ENCODE measurements around the gene TUBB2B. TPM values are rescaled to one million over a fixed set of nuclear protein-coding genes. Genes with fewer than 3 reads are reported as not detected.

Gene TUBB2B
- total RNA-seq, 6 donors from 2014 or later: 0.67 to 4.1 (median 1.7) TPM; not detected in 1

DNA sequence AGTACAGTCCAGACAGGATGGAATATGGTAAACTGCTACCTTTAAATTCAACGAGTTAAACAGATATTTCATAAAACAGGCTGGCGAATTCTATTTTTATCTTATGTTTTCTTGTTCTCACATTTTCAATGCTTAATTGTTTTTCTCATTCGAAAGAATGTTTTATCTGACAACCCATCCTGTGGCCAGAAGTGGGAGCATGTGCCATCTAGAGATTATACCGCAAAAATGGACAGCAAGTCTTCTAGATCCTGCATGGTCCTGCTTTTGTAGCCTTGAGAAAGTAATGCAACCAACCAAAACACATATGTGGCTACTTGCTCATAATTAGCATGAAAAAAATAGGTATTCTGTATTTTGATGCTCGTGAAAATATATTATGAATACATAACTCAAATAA, 30.7 kb downstream of the TUBB2B start:
- H3K27me3 ChIP-seq: no peaks in the 10 kb centered on the region
- 74 to 81% methylated on average over 5 of the region's 5 CpGs for WGBS, 2 donors
- TF ChIP-seq POLR2AphosphoS5 (IDR thresholded peaks at IDR 0.05): no peak
- no peak for TF ChIP-seq POLR2A (IDR thresholded peaks at IDR 0.05)
- TF ChIP-seq, protein P1, sequence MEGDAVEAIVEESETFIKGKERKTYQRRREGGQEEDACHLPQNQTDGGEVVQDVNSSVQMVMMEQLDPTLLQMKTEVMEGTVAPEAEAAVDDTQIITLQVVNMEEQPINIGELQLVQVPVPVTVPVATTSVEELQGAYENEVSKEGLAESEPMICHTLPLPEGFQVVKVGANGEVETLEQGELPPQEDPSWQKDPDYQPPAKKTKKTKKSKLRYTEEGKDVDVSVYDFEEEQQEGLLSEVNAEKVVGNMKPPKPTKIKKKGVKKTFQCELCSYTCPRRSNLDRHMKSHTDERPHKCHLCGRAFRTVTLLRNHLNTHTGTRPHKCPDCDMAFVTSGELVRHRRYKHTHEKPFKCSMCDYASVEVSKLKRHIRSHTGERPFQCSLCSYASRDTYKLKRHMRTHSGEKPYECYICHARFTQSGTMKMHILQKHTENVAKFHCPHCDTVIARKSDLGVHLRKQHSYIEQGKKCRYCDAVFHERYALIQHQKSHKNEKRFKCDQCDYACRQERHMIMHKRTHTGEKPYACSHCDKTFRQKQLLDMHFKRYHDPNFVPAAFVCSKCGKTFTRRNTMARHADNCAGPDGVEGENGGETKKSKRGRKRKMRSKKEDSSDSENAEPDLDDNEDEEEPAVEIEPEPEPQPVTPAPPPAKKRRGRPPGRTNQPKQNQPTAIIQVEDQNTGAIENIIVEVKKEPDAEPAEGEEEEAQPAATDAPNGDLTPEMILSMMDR (IDR thresholded peaks at IDR 0.05): no peak

DNA sequence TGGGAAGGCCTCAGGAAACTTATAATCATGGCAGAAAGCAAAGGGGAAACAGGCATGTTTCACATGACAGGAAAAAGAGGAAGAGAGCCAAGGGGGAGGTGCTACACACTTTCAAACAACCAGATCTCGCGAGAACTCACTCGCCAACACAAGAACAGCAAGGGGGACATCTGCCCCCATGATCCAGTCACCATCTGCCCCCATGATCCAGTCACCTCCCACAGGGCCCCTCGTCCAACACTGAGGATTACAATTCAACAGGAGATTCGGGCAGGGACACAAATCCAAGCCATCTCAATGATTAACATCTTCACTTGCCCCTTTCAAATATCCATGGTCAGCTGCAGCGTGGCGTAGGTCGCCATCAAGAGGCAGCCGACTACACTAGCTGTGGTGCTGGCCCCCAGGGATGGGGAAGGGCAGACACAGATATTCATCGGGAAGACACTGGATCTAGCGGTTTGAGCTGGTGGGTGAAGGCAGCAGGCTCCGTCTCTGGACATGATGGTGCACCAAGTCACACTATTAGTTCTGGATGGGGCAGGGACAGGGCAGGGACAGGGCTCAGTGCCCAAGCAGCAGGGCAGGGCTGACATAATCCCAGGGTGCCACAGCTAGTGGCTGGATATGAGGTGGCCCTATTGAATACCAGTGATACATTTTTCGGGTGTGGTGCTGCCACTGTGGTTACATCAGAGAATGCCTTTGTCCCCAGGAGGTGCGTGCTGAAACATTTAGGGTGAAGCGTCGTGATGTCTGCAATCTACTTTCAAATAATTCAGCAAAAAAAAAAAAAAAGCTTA, 31.6 kb downstream of the TUBB2B start:
- 77 to 81% methylated on average over 16 of the region's 16 CpGs for WGBS, 2 donors
- H3K4me3 ChIP-seq: no peak overlapping the region
- no peaks in the 10 kb centered on the region for H3K36me3 ChIP-seq
- ATAC-seq (ENCODE audit: low FRiP score in 2 of 2) (no peak), DNase-seq (no peak)
- no peaks in the 10 kb centered on the region for H3K9me3 ChIP-seq
- TF ChIP-seq, protein P1 (IDR thresholded peaks at IDR 0.05): no peak
- TF ChIP-seq POLR2AphosphoS5 (IDR thresholded peaks at IDR 0.05) (no peak), POLR2A (IDR thresholded peaks at IDR 0.05) (no peak), EP300 (IDR thresholded peaks at IDR 0.05) (no peak)
- no peak overlapping the region for H3K27ac ChIP-seq
- no peaks in the 10 kb centered on the region for H3K27me3 ChIP-seq
- no peaks in the 10 kb centered on the region for H3K4me1 ChIP-seq

More for the DNA sequence above, 30.7 kb downstream of the TUBB2B start:
- ATAC-seq (ENCODE audit: low FRiP score in 2 of 2) (no peak), DNase-seq (no peak)
- Histone ChIP-seq H3K27ac (no peak overlapping the region), H3K4me1 (no peaks in the 10 kb centered on the region), H3K9me3 (no peaks in the 10 kb centered on the region), H3K36me3 (no peaks in the 10 kb centered on the region), H3K4me3 (no peak overlapping the region)

DNA sequence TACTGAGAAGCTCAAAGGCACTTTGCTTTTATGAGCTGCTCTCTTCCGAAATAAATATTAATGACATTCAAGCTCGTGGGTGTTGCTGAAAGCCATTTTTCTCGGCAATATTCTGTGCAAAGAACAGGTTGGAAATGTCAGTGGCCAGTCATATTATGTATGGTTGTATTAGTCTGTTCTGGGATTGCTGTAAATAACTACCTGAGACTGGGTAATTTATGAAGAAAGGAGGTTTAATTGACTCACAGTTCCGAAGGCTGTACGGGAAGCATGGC, 32.1 kb downstream of the TUBB2B start:
- no peak for TF ChIP-seq POLR2AphosphoS5 (IDR thresholded peaks at IDR 0.05)
- TF ChIP-seq, protein P1 (IDR thresholded peaks at IDR 0.05): no peak
- no peak for TF ChIP-seq POLR2A (IDR thresholded peaks at IDR 0.05)
- TF ChIP-seq EP300 (IDR thresholded peaks at IDR 0.05): no peak
- no peaks in the 10 kb centered on the region for H3K9me3 ChIP-seq
- no peaks in the 10 kb centered on the region for H3K36me3 ChIP-seq
- no peak overlapping the region for H3K27ac ChIP-seq
- 82 to 85% methylated on average over 5 of the region's 5 CpGs for WGBS, 2 donors
- no peak overlapping the region for H3K4me3 ChIP-seq
- no peaks in the 10 kb centered on the region for H3K27me3 ChIP-seq
- no peak for ATAC-seq (ENCODE audit: low FRiP score in 2 of 2)
- H3K4me1 ChIP-seq: no peaks in the 10 kb centered on the region
- DNase-seq: no peak

DNA sequence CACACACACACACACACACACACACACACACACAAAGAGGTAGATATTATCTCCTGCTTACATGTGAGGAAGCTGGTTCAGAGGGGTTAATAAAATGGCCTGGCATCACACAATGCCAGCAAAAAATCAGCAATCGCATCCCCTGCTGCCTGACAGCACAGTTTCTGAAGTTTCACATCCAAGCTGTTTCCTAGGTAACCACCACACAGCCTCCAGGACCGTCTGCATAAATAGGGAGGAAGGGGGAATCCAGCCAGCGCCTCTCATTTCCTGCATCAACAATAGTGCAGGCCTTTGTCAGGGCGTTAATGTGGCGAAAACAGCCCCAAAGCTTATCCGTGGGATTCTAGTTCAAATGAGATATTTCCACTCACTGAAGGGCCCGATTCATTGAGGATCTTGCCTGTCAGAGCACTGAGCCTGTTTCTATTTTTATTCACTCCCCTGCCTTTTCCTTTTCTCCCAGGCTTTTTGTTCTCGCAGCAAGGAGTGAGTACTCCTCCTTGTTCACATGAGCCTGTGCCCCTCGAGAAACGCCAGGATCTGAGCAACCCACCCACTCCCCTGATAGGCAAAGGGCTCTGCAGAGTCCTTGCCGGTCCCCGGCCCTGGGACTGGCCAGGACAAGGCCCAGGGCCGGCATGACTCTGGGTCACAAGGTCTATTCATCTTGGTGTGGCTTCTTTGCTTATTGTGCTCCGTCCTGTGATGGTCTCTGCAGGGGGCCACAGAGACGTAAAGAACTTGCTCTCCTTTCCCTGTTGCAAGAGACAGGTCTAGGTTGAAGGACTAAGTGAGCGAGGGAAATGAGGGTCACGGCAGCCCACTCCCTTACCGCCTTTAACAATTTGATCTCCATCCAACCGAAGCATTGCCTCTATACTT, 32.7 kb downstream of the TUBB2B start:
- ATAC-seq (ENCODE audit: low FRiP score in 2 of 2): no peak
- no peak for TF ChIP-seq POLR2AphosphoS5 (IDR thresholded peaks at IDR 0.05)
- TF ChIP-seq, protein P1 (IDR thresholded peaks at IDR 0.05): no peak
- TF ChIP-seq POLR2A (IDR thresholded peaks at IDR 0.05): no peak
- no peak for TF ChIP-seq EP300 (IDR thresholded peaks at IDR 0.05)
- no peak overlapping the region for H3K27ac ChIP-seq

More for the DNA sequence above, 32.7 kb downstream of the TUBB2B start:
- Histone ChIP-seq H3K27me3 (no peaks in the 10 kb centered on the region), H3K36me3 (no peaks in the 10 kb centered on the region), H3K4me3 (no peak overlapping the region), H3K9me3 (no peaks in the 10 kb centered on the region), H3K4me1 (no peaks in the 10 kb centered on the region)
- WGBS, 2 donors: 66 to 75% methylated on average over 19 of the region's 19 CpGs
- no peak for DNase-seq

Measured in upper lobe of left lung (tissue), 6 donors.